ENCODE results near the gene ELF2. TPM values are rescaled to one million over a fixed set of nuclear protein-coding genes. Genes with fewer than 3 reads are reported as not detected.

ELF2 gene
- total and polyA plus RNA-seq, 2 of the 8 experiments (the other 6 are each of a cell fraction or from before 2014, with no cell fraction given), result 21.1 to 44.3 TPM

- no peak for TF ChIP-seq POLR2AphosphoS5 (IDR thresholded peaks at IDR 0.05; ENCODE audit: low read depth, low read length)
- no peak for TF ChIP-seq JUND (IDR thresholded peaks at IDR 0.05; ENCODE audit: low read length)
- no peak for TF ChIP-seq USF2 (IDR thresholded peaks at IDR 0.05; ENCODE audit: low read length)
- no peak for TF ChIP-seq SIRT6 (IDR thresholded peaks at IDR 0.05; ENCODE audit: low read length)
- no peak for TF ChIP-seq EP300 (IDR thresholded peaks at IDR 0.05; ENCODE audit: borderline replicate concordance in 1 of 2, low read depth in 2 of 2, low read length in 2 of 2)
- TF ChIP-seq RFX5 (IDR thresholded peaks at IDR 0.05; ENCODE audit: borderline replicate concordance, low read depth, low read length), result no peak
- no peak for TF ChIP-seq BACH1 (IDR thresholded peaks at IDR 0.05; ENCODE audit: low read length)
Observed at GRCh38 chr4:139154134-139154421, 22.9 kb downstream of the ELF2 start (continued).
